ENCODE results near the gene ADAMTSL1. TPM values are rescaled to one million over a fixed set of nuclear protein-coding genes. Genes with fewer than 3 reads are reported as not detected.

ADAMTSL1 gene
- total RNA-seq, 1 experiment from 2014 or later, result 0.94 TPM

DNA sequence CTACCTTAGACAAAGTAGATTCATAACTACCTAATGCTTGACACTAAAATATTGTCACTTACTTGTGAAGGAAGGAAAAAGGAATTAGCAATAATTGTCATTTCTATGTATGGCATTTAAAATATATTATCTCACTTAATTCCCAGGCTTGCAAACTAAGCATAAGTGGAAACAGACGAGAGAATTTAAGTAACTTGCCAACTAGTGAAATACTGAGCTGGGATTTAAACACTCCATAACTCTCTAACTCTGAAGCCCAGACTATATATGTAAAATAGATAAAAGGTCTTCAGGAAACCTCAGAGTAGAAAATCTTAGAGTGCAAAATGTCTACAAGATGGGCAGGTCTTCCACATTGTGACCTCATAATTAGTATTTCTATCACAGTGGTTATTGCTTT is 301.3 kb downstream of the ADAMTSL1 start:
- DNase-seq (ENCODE audit: low spot score) (no peak), ATAC-seq (no peak)
- POLR2A ChIA-PET, result no interaction called here
- CTCF ChIA-PET, result interaction anchor here (0.7 kb wide), 2 partner anchors 51 to 679 kb away, joined by 3 to 4 read pairs; no protein-coding TSS in a partner anchor
- Mint-ChIP-seq H3K36me3 (no peaks in the 10 kb centered on the region), H3K27ac (no peak overlapping the region), H3K4me3 (no peak overlapping the region), H3K9me3 (no peaks in the 10 kb centered on the region), H3K27me3 (ENCODE audit: low read depth) (no peaks in the 10 kb centered on the region), H3K4me1 (no peaks in the 10 kb centered on the region)
- TF ChIP-seq ETV6 (CRISPR knock-in tag; IDR thresholded peaks at IDR 0.05), result no peak
- TF ChIP-seq, protein P1, sequence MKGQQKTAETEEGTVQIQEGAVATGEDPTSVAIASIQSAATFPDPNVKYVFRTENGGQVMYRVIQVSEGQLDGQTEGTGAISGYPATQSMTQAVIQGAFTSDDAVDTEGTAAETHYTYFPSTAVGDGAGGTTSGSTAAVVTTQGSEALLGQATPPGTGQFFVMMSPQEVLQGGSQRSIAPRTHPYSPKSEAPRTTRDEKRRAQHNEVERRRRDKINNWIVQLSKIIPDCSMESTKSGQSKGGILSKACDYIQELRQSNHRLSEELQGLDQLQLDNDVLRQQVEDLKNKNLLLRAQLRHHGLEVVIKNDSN (CRISPR knock-in tag; IDR thresholded peaks at IDR 0.05), result no peak
- TF ChIP-seq, protein P2, sequence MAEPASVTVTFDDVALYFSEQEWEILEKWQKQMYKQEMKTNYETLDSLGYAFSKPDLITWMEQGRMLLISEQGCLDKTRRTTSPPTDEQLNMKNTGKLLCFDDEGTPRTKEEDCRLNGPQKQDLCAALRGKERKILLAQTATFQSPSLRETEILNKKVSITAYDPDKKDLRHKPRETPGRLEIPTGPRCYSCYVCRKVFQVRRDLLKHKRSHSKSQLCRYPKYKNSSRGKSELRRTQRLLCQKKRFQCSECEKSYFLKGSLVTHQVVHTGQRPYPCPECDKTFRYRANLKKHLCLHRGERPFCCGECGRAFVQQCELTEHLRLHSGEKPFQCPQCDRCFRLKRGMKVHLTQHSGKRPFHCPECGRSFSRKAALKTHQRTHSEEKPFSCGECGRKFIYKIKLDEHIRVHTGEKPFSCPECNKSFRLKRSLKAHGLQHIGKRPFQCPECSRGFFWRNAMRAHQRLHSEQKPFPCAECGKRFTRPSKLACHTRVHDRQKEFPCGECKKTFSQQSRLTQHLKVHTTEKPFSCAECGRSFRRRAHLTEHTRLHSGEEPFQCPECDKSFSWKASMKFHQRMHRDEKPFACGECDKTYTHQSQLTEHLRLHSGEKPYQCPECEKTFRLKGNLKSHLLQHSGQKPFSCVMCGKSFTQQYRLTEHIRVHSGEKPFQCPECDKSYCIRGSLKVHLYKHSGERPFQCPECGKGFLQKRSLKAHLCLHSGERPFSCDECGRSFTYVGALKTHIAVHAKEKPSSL (CRISPR knock-in tag; conservative IDR thresholded peaks at IDR 0.05), result no peak
- TF ChIP-seq, protein P3, sequence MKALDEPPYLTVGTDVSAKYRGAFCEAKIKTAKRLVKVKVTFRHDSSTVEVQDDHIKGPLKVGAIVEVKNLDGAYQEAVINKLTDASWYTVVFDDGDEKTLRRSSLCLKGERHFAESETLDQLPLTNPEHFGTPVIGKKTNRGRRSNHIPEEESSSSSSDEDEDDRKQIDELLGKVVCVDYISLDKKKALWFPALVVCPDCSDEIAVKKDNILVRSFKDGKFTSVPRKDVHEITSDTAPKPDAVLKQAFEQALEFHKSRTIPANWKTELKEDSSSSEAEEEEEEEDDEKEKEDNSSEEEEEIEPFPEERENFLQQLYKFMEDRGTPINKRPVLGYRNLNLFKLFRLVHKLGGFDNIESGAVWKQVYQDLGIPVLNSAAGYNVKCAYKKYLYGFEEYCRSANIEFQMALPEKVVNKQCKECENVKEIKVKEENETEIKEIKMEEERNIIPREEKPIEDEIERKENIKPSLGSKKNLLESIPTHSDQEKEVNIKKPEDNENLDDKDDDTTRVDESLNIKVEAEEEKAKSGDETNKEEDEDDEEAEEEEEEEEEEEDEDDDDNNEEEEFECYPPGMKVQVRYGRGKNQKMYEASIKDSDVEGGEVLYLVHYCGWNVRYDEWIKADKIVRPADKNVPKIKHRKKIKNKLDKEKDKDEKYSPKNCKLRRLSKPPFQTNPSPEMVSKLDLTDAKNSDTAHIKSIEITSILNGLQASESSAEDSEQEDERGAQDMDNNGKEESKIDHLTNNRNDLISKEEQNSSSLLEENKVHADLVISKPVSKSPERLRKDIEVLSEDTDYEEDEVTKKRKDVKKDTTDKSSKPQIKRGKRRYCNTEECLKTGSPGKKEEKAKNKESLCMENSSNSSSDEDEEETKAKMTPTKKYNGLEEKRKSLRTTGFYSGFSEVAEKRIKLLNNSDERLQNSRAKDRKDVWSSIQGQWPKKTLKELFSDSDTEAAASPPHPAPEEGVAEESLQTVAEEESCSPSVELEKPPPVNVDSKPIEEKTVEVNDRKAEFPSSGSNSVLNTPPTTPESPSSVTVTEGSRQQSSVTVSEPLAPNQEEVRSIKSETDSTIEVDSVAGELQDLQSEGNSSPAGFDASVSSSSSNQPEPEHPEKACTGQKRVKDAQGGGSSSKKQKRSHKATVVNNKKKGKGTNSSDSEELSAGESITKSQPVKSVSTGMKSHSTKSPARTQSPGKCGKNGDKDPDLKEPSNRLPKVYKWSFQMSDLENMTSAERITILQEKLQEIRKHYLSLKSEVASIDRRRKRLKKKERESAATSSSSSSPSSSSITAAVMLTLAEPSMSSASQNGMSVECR (CRISPR knock-in tag; IDR thresholded peaks at IDR 0.05; ENCODE audit: borderline replicate concordance), result no peak
- TF ChIP-seq ZNF317 (CRISPR knock-in tag; IDR thresholded peaks at IDR 0.05; ENCODE audit: borderline replicate concordance, low read depth), result no peak
- TF ChIP-seq HMGA2 (CRISPR knock-in tag; IDR thresholded peaks at IDR 0.05), result no peak
- no peak for TF ChIP-seq RELA (CRISPR knock-in tag; IDR thresholded peaks at IDR 0.05; ENCODE audit: borderline replicate concordance)
- no peak for TF ChIP-seq TEAD4 (CRISPR knock-in tag; IDR thresholded peaks at IDR 0.05)
- TF ChIP-seq, protein P4, sequence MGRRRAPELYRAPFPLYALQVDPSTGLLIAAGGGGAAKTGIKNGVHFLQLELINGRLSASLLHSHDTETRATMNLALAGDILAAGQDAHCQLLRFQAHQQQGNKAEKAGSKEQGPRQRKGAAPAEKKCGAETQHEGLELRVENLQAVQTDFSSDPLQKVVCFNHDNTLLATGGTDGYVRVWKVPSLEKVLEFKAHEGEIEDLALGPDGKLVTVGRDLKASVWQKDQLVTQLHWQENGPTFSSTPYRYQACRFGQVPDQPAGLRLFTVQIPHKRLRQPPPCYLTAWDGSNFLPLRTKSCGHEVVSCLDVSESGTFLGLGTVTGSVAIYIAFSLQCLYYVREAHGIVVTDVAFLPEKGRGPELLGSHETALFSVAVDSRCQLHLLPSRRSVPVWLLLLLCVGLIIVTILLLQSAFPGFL (CRISPR knock-in tag; IDR thresholded peaks at IDR 0.05; ENCODE audit: borderline replicate concordance), result no peak
- TF ChIP-seq, protein P5, sequence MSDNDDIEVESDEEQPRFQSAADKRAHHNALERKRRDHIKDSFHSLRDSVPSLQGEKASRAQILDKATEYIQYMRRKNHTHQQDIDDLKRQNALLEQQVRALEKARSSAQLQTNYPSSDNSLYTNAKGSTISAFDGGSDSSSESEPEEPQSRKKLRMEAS (CRISPR knock-in tag; IDR thresholded peaks at IDR 0.05), result no peak
- no peak for TF ChIP-seq MYBL2 (CRISPR knock-in tag; IDR thresholded peaks at IDR 0.05)
- no peak for TF ChIP-seq NFYB (CRISPR knock-in tag; conservative IDR thresholded peaks at IDR 0.05; ENCODE audit: low read depth)

DNA sequence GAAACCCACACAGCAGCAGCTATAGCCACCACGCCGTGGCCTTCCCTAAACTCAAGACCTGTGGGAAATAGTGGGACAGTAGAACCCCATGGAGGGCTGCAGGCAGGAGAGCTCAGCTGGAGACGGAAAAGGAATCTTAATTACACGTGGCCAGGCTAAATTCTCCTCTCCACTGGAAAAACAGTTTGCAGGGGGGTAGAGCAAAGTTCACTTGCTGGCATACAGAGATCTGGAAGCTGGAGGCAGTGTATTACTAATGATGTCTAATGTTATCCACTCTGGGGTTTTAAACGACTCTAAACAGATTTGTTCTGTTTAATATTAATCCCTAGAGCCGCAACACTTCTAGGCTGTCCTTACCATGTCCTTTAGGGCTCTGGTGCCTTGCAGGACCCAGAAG is 302.0 kb downstream of the ADAMTSL1 start:
- CTCF ChIA-PET, result interaction anchor here (0.7 kb wide), 2 partner anchors 50 to 678 kb away, joined by 3 to 4 read pairs; no protein-coding TSS in a partner anchor
- Mint-ChIP-seq H3K36me3 (no peaks in the 10 kb centered on the region), H3K9me3 (no peaks in the 10 kb centered on the region), H3K27ac (no peak overlapping the region), H3K4me3 (no peak overlapping the region), H3K27me3 (ENCODE audit: low read depth) (no peaks in the 10 kb centered on the region), H3K4me1 (no peaks in the 10 kb centered on the region)
- no peak for ATAC-seq
- no peak for DNase-seq (ENCODE audit: low spot score)
- POLR2A ChIA-PET, result no interaction called here
- TF ChIP-seq, protein P6, sequence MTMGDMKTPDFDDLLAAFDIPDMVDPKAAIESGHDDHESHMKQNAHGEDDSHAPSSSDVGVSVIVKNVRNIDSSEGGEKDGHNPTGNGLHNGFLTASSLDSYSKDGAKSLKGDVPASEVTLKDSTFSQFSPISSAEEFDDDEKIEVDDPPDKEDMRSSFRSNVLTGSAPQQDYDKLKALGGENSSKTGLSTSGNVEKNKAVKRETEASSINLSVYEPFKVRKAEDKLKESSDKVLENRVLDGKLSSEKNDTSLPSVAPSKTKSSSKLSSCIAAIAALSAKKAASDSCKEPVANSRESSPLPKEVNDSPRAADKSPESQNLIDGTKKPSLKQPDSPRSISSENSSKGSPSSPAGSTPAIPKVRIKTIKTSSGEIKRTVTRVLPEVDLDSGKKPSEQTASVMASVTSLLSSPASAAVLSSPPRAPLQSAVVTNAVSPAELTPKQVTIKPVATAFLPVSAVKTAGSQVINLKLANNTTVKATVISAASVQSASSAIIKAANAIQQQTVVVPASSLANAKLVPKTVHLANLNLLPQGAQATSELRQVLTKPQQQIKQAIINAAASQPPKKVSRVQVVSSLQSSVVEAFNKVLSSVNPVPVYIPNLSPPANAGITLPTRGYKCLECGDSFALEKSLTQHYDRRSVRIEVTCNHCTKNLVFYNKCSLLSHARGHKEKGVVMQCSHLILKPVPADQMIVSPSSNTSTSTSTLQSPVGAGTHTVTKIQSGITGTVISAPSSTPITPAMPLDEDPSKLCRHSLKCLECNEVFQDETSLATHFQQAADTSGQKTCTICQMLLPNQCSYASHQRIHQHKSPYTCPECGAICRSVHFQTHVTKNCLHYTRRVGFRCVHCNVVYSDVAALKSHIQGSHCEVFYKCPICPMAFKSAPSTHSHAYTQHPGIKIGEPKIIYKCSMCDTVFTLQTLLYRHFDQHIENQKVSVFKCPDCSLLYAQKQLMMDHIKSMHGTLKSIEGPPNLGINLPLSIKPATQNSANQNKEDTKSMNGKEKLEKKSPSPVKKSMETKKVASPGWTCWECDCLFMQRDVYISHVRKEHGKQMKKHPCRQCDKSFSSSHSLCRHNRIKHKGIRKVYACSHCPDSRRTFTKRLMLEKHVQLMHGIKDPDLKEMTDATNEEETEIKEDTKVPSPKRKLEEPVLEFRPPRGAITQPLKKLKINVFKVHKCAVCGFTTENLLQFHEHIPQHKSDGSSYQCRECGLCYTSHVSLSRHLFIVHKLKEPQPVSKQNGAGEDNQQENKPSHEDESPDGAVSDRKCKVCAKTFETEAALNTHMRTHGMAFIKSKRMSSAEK (CRISPR knock-in tag; IDR thresholded peaks at IDR 0.05; ENCODE audit: borderline replicate concordance), result no peak
- TF ChIP-seq SMAD4 (CRISPR knock-in tag; IDR thresholded peaks at IDR 0.05), result no peak
- no peak for TF ChIP-seq NR3C1 (CRISPR knock-in tag; conservative IDR thresholded peaks at IDR 0.05; ENCODE audit: low read depth)
- TF ChIP-seq ZNF671 (CRISPR knock-in tag; IDR thresholded peaks at IDR 0.05), result no peak
- TF ChIP-seq, protein P7, sequence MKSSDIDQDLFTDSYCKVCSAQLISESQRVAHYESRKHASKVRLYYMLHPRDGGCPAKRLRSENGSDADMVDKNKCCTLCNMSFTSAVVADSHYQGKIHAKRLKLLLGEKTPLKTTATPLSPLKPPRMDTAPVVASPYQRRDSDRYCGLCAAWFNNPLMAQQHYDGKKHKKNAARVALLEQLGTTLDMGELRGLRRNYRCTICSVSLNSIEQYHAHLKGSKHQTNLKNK (CRISPR knock-in tag; IDR thresholded peaks at IDR 0.05), result no peak
- TF ChIP-seq, protein P4 (CRISPR knock-in tag; IDR thresholded peaks at IDR 0.05; ENCODE audit: borderline replicate concordance), result no peak
- TF ChIP-seq SMAD3 (CRISPR knock-in tag; IDR thresholded peaks at IDR 0.05; ENCODE audit: borderline replicate concordance), result no peak
